ENCODE results near the gene SPNS3.

GRCh38 chr17:4483012-4483840 is 49.5 kb downstream of the SPNS3 start:
- TF ChIP-seq CTCF (optimal IDR thresholded peaks at IDR 0.05 in 1 of 3, IDR thresholded peaks at IDR 0.05 in 1 of 3, conservative IDR thresholded peaks at IDR 0.05 in 1 of 3; ENCODE audit: extremely low read depth in 1 of 3, insufficient read depth in 2 of 3, low read length in 3 of 3): no peak
- no peak for TF ChIP-seq EZH2 (IDR thresholded peaks at IDR 0.05; ENCODE audit: low read length)
